GM04504 (cell line): ENCODE results near the gene RXRA.

Experiments used
- DNase-seq: peaks from one replicate; pipeline ENCODE4 v3.0.0-alpha.2; 2012; ENCODE audit warnings: low read depth

RXRA gene

DNA sequence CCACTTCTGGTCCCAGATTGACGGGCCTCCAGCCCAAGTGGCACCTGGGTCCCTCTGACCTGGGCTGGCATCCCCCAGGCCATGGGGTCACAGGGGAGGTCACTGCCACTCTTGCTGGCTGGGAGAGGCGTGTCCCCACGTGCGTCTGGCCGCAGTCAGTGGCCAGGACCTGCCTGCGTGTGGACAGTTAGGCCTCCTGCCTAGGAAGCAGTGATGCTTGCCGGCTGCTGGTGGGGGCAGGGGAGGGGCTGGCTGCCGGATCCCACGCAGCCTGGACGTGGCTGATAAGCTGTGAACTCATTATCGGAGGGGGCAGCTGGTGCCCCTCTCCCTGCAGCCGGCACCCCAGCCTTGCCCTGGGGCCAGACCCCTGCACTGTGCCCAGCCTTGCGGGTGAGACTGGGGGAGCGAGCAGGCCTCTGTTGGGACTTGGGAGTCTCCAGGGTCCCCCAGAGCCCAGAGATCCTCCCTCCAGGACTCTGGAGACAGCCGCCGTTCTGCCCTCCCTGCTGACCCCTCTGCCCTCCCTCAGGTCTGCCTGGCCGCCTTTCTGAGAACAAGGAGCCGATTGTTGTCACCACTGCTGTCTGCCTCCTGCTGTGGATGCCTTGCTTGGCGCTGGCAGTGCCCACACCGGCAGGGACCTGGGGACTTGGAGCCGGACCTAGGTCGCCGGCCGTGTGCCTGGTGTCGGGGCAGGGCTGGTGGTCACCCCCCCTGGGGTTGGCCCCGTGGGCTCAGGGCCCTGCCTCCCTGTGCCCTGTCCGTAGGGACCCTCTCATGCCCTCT is 12.3 kb downstream of the RXRA start:
- DNase-seq, result no peak

DNA sequence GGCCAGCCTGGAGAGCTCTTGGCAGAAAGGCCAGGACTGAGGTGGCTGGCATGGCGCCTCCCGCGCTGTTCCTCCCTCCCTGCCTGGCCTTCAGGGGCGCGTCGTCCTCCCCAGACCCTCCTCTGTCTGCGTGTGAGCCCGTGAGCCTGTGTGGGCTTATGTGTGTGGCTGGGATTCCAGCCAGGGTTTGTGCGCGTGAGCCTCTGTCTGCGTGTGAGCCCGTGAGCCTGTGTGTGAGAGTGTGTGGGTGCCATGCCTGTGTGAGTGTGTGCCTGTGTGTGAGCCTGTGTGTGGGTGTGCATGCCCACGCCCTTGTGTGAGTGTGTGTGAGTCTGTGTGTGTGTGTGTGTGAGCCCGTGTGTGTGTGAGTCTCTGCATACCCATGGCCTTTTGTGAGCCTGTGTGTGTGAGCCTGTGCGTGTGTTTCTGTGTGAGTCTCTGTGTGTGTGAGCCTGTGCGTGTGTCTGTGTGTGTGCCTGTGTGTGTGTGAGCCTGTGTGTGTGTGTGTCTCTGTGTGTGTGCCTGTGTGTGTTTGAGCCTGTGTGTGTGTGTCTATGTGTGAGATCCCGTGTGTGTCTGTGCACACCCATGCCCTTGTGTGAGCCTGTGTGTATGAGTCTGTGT is 13.0 kb downstream of the RXRA start:
- DNase-seq, result no peak

DNA sequence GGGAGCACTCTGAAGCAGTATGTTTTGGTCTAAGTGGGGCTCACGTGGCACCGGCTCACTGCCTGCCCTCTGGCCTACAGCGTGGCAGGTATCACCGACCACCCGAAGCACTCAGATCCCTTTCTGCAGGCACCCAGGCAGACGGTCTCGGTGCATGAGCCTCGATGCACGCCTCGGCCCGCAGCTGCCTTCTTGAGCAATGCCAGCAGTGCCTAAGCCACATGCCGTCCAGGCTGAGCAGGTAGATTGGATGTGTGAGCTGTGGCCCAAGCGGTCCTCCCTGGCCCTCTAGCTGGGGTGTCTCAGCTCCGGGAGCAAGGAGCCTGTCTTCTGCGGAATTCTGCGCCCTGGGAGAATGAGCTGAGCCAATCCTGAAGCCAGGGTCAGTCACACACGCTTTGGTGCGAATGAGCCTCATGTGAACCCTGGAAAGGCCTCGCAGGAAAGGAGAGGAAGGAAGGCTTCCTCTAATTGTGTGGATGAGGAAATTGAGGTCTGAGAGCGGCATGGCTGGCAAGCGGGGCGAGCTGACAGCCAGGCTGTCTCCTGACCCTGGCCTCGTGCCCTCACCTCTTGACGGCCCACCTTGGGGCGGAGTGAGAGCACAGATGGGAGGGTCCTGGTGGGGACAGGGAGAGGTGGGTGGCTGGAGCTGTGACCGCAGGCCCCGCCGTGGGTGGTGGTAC is 14.4 kb downstream of the RXRA start:
- no peak for DNase-seq

DNA sequence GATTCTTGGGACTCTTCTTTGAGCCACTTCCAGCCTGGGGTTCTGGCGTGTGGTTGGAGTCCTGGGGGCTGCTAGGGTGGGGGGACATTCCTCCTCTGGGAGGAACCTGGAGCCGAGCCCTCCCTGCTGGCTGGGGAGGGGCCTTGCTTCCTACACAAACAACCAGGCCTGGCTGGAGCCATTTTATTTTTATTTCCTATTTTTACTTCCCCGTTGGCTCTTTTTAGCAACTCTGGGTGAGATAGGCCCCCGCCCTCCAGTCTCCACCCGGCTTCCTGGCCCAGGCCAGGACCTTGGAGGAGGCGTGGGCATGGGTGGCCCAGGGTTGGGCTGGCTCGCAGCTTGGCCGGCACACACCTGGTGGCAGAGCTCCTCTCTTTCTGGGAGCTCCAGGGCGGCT is 15.1 kb downstream of the RXRA start:
- no peak for DNase-seq

- DNase-seq, result no peak
These were observed 15.9 kb downstream of the RXRA start for GRCh38 chr9:134341929-134342745.

- DNase-seq, result no peak
These were observed 16.5 kb downstream of the RXRA start for GRCh38 chr9:134342746-134343115.

GRCh38 chr9:134343637-134344036 is 17.4 kb downstream of the RXRA start:
- DNase-seq, result no peak

DNA sequence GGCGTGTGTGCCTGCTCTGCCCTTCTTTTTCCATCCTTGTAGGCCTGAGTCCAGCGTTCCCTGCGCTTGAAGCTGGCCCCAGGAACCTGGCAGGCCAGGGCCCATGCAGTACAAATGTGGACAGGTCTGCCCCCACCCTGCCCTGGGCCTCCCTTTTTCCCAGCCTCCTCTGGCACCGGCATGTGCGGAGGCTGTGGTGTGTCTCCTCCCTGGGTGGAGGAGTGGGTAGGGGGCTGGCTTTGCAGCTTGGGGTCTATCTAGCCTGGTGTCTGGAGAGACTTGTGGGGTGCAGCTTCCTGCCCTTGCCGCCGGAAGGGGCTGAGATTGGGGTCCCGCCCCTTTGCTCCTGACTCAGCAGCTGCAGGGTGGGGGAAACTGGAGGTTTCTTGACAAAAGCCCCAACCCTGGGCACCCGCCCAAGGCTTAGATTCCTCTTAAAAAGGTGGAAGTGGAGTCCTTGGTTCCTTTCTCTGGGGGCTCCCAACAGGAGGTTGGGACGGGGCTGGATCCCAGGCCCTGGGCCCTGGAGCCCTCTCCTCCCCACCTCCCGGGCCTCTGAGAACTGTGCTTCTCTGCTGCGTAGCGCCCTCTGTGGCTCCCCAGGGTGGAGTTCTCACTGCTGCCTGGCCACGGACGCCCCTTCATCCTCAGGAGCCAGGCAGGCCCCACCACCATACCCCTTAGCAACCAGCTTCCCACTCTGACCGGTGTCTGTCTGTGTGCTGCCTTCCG is 18.0 kb downstream of the RXRA start:
- DNase-seq, result no peak

GRCh38 chr9:134344800-134345310 is 18.6 kb downstream of the RXRA start:
- no peak for DNase-seq

DNA sequence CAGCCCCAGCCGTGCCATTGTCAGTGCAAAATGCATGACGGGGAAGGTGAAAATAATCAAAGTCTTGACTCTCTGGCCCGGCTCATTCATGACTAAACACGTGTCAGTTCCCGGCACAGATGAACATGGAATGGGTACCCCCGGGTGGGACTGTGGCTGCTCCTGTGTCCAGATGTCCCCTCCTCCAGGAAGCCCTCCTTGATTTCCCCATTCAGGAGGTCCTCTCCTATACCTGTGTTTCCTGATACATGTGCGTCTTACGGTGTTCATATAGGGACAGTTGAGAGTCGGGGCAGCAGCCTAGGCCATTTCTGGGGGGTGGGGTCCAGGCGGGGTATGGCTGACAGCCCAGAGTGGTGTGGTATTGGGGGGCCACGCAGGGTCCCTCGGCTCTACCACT is 19.5 kb downstream of the RXRA start:
- no peak for DNase-seq

GRCh38 chr9:134346151-134346550 is 19.9 kb downstream of the RXRA start:
- no peak for DNase-seq

DNA sequence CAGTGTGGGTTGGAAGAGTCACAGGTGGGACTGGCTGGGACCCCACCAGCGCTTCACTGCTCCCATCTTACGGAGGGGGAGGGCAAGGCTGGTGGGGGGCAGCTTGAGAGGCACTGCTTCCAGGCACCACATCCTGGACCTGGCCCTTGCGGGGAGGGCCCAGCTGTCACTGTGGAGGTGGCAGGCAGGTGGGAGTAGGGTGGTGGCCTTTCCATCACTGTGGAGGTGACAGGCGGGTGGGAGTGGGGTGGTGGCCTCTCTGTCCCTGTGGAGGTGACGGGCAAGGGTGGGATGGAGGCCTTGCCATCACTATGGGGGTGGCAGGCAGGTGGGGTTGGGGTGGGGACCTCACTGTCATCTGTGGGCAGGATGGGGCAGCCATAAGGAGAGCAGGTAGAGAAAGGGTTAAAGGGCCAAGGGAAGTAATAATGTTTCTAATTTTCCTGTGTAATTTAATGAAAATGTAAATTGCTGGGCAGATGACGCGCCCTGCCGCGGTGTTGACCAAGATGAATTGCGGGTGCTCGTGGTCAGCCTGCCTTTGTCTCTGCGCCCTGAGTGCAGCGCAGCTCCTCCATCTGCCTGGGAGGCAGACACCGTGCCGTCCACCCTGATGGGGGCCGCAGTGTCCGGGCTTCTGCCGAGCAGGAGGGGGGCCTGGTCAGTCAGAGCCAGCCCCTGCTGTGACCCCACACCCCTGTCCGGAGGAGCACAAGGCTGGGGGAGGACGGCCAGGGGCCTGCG is 20.8 kb downstream of the RXRA start:
- no peak for DNase-seq

GRCh38 chr9:134347996-134348395 is 21.7 kb downstream of the RXRA start:
- DNase-seq, result no peak

GRCh38 chr9:134348404-134349155 is 22.3 kb downstream of the RXRA start:
- no peak for DNase-seq

DNA sequence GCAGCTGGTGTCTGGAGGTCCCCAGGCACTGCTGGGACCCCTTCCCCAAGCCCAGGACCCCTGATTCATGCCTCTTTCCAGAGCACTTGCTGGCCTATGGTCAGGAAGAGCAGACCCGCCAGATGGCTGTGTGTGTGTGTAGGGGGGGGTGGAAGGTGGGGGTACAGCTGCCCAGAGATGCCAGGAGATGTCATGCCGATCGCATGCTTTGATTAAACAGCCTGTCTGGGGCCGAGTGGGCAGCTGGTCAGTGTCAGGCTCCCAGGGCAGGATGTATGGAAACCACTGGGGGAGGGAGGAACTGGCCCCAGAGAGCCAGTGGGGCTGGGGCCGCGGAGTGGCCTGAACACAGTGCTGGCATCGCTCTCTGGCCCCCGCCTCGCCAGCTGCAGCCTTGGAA is 23.7 kb downstream of the RXRA start:
- DNase-seq, result no peak

DNA sequence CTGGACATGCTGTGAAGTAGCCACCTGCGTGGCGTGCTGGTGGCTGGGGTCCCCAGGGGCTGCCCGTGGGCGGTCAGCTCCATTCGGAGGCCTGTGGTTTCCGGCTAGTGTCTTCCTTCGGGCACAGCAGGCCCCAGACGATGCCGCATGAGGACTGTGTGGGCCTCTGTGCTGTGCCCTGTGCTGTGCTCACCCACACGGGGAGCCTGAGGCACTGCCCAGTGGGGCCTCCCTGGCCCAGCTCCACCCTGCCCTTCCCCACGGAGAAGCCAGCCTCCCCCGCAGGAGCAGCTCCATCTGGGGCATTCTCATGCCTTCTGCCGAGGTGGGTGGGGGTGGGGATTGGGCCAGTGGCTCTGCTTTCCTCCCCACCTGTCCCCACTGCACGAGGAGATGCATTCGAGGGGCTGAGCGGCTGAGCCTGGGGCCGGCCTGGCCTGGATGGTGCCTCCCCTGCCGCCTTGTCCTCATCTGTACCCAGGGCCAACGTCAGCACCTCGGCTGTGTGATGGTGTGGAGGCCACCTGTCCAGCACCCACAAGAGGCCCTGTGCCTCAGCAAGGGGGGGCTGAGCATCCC is 24.2 kb downstream of the RXRA start:
- DNase-seq, result no peak

GRCh38 chr9:134351606-134352176 is 25.4 kb downstream of the RXRA start:
- no peak for DNase-seq

DNA sequence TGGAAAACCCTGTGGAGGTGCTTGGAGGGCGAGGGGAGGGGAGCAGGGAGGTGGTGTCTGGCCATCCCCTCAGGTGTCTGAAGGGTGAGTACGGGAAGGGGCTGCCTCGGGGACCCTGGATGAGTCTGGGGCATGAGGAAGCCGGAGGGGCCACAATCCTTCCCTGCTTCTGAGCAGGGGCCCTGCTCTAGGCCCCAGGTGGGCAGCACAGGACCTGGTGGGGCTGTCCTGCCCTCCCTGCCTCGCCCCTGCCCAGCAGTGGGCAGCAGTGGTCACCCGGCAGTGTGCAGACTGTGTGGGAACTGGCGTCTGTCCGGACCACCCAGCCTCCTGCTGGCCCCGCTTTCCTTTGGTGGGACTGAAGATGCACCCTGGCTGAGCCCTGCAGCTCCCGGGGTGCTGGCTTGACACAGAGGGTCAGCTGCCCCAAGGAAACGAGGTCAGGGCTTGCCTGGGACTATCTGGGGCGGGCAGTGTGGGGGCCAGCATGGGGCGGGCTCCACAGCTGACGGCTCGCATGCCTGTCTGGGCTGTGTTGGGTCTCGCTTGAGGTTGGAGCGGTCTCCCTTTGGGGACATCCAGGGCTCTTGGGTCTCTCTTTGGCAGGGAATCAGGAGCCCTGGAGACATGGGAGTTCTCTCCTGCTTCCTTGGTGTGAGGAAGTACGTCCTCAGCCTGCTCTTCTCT is 26.1 kb downstream of the RXRA start:
- no peak for DNase-seq

DNA sequence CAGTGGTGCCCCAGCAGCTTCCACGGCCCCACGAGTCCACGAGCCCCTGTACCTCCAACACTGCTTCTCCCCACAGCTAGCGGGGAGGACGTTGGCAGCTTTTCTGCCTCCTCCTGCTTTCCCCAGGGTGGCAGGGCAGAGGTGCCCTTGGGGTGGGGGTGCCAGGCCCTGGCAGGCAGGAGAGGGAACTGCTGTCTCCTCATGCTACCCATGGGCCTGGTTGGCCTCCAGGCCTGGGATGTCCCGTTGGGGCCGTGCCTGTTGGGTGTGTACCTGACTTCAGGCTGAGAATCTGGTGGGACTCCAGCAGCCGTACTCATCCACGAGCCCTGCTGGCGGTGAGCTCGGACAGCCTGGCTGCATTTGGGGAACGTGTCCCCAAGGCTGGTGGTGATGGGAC is 27.3 kb downstream of the RXRA start:
- no peak for DNase-seq
